ENCODE results near the gene GAPDH.

The GAPDH gene

GRCh38 chr12:6523708-6524107 lies 10.6 kb upstream of the GAPDH start:
- DNase-seq (no peak), ATAC-seq (no peak)
- Mint-ChIP-seq H3K27ac (peak overlapping the region in 1 of 2 donors; percentile 23), H3K9me3 (no peaks in the 10 kb centered on the region), H3K27me3 (no peaks in the 10 kb centered on the region), H3K4me3 (no peak overlapping the region), H3K4me1 (no peaks in the 10 kb centered on the region)

GRCh38 chr12:6524648-6525047 lies 9.7 kb upstream of the GAPDH start:
- no peak overlapping the region for H3K27ac Mint-ChIP-seq

GRCh38 chr12:6526201-6526600 lies 8.1 kb upstream of the GAPDH start:
- H3K27ac Mint-ChIP-seq: peak overlapping the region in 1 of 2 donors; percentile 89
- ATAC-seq (no peak), DNase-seq (no peak)
- no peaks in the 10 kb centered on the region for H3K27me3 Mint-ChIP-seq
- no peaks in the 10 kb centered on the region for H3K9me3 Mint-ChIP-seq
- H3K4me1 Mint-ChIP-seq: peaks cover 16% of the 10 kb centered on the region
- H3K4me3 Mint-ChIP-seq: no peak overlapping the region

More at GRCh38 chr12:6524648-6525047, 9.7 kb upstream of the GAPDH start:
- H3K27me3 Mint-ChIP-seq: no peaks in the 10 kb centered on the region
- ATAC-seq (no peak), DNase-seq (no peak)
- peaks cover 2% of the 10 kb centered on the region for H3K4me1 Mint-ChIP-seq
- no peak overlapping the region for H3K4me3 Mint-ChIP-seq
- H3K9me3 Mint-ChIP-seq: no peaks in the 10 kb centered on the region

GRCh38 chr12:6526766-6527525 lies 7.4 kb upstream of the GAPDH start:
- no peaks in the 10 kb centered on the region for H3K9me3 Mint-ChIP-seq
- no peaks in the 10 kb centered on the region for H3K27me3 Mint-ChIP-seq
- H3K4me1 Mint-ChIP-seq: peaks cover 23% of the 10 kb centered on the region
- DNase-seq (no peak), ATAC-seq (no peak)
- no peak overlapping the region for H3K4me3 Mint-ChIP-seq
- H3K27ac Mint-ChIP-seq: no peak overlapping the region

GRCh38 chr12:6527711-6528110 lies 6.6 kb upstream of the GAPDH start:
- no peaks in the 10 kb centered on the region for H3K9me3 Mint-ChIP-seq

GRCh38 chr12:6528539-6529235 lies 5.6 kb upstream of the GAPDH start:
- Mint-ChIP-seq H3K4me1 (peaks cover 39% of the 10 kb centered on the region), H3K27me3 (no peaks in the 10 kb centered on the region), H3K9me3 (no peaks in the 10 kb centered on the region), H3K4me3 (no peak overlapping the region), H3K27ac (peak overlapping the region in 1 of 2 donors; percentile 63)
- ATAC-seq: no peak
- no peak for DNase-seq

More at GRCh38 chr12:6527711-6528110, 6.6 kb upstream of the GAPDH start:
- Mint-ChIP-seq H3K4me1 (peaks cover 31% of the 10 kb centered on the region), H3K27ac (no peak overlapping the region), H3K4me3 (no peak overlapping the region), H3K27me3 (no peaks in the 10 kb centered on the region)
- DNase-seq (no peak), ATAC-seq (no peak)

GRCh38 chr12:6529291-6529737 lies 5.0 kb upstream of the GAPDH start:
- ATAC-seq (no peak), DNase-seq (no peak)
- Mint-ChIP-seq H3K4me3 (no peak overlapping the region), H3K27me3 (no peaks in the 10 kb centered on the region), H3K4me1 (peaks cover 39% of the 10 kb centered on the region), H3K9me3 (no peaks in the 10 kb centered on the region), H3K27ac (peak overlapping the region; percentile 63 to 74)

- DNase-seq: no peak
Measured at GRCh38 chr12:6530576-6531260, 3.6 kb upstream of the GAPDH start.

GRCh38 chr12:6532051-6532926 lies 2.0 kb upstream of the GAPDH start:
- DNase-seq (peak; percentile 76 to 88), ATAC-seq (peak; percentile 64)
- Mint-ChIP-seq H3K4me3 (peak overlapping the region; percentile 96 to 98), H3K9me3 (no peaks in the 10 kb centered on the region), H3K27ac (peak overlapping the region; percentile 99), H3K27me3 (no peaks in the 10 kb centered on the region), H3K4me1 (peaks cover 58% of the 10 kb centered on the region)

More at GRCh38 chr12:6530576-6531260, 3.6 kb upstream of the GAPDH start:
- H3K4me3 Mint-ChIP-seq: no peak overlapping the region
- no peak for ATAC-seq
- H3K4me1 Mint-ChIP-seq: peaks cover 43% of the 10 kb centered on the region
- H3K27me3 Mint-ChIP-seq: no peaks in the 10 kb centered on the region
- peak overlapping the region in 1 of 2 donors; percentile 77 for H3K27ac Mint-ChIP-seq
- no peaks in the 10 kb centered on the region for H3K9me3 Mint-ChIP-seq

GRCh38 chr12:6532927-6533652 lies 1.2 kb upstream of the GAPDH start:
- peak overlapping the region; percentile 99 for H3K27ac Mint-ChIP-seq
- H3K4me1 Mint-ChIP-seq: peaks cover 66% of the 10 kb centered on the region
- peak in 1 of 2 donors; percentile 42 for DNase-seq
- ATAC-seq: no peak
- no peaks in the 10 kb centered on the region for H3K9me3 Mint-ChIP-seq
- H3K4me3 Mint-ChIP-seq: peak overlapping the region; percentile 96 to 98
- no peaks in the 10 kb centered on the region for H3K27me3 Mint-ChIP-seq

GRCh38 chr12:6533653-6533922 lies 729 bp upstream of the GAPDH start:
- H3K4me1 Mint-ChIP-seq: peaks cover 71% of the 10 kb centered on the region
- H3K27me3 Mint-ChIP-seq: no peaks in the 10 kb centered on the region
- peak overlapping the region; percentile 96 to 98 for H3K4me3 Mint-ChIP-seq
- DNase-seq (no peak), ATAC-seq (no peak)
- peak overlapping the region; percentile 98 to 99 for H3K27ac Mint-ChIP-seq
- H3K9me3 Mint-ChIP-seq: no peaks in the 10 kb centered on the region

GRCh38 chr12:6534695-6534944 lies 303 bp downstream of the GAPDH start:
- Mint-ChIP-seq H3K9me3 (no peaks in the 10 kb centered on the region), H3K27me3 (no peaks in the 10 kb centered on the region), H3K27ac (peak overlapping the region; percentile 98 to 99), H3K4me3 (peak overlapping the region; percentile 96 to 98), H3K4me1 (peaks cover 80% of the 10 kb centered on the region)
- no peak for ATAC-seq
- no peak for DNase-seq

- peak; percentile 45 for ATAC-seq
- H3K27me3 Mint-ChIP-seq: no peaks in the 10 kb centered on the region
- DNase-seq: peak; percentile 68 to 91
- peak overlapping the region; percentile 98 to 99 for H3K27ac Mint-ChIP-seq
- peaks cover 80% of the 10 kb centered on the region for H3K4me1 Mint-ChIP-seq
- H3K4me3 Mint-ChIP-seq: peak overlapping the region; percentile 96 to 98
- no peaks in the 10 kb centered on the region for H3K9me3 Mint-ChIP-seq
Measured at GRCh38 chr12:6534945-6535696, 804 bp downstream of the GAPDH start.

- ATAC-seq (no peak), DNase-seq (no peak)
- peaks cover 81% of the 10 kb centered on the region for H3K4me1 Mint-ChIP-seq
- H3K27me3 Mint-ChIP-seq: no peaks in the 10 kb centered on the region
- peak overlapping the region; percentile 98 to 99 for H3K27ac Mint-ChIP-seq
- peak overlapping the region; percentile 96 to 98 for H3K4me3 Mint-ChIP-seq
- H3K9me3 Mint-ChIP-seq: no peaks in the 10 kb centered on the region
Measured at GRCh38 chr12:6535697-6535946, 1.3 kb downstream of the GAPDH start.
